Measurements from ENCODE around the gene XPO5.

Gene XPO5

GRCh38 chr6:43588194-43588593, 12.4 kb upstream of the XPO5 start:
- DNase-seq (ENCODE audit: low spot score) = no peak
- in situ Hi-C loops (cut with MboI; ENCODE audit: low sequenced_read_pairs, unreplicated experiment) = no loop called here
- no peak for TF ChIP-seq CTCF (IDR thresholded peaks at IDR 0.05; ENCODE audit: borderline replicate concordance, control extremely low read depth, extremely low read depth, insufficient read depth, missing control alignments)

DNA sequence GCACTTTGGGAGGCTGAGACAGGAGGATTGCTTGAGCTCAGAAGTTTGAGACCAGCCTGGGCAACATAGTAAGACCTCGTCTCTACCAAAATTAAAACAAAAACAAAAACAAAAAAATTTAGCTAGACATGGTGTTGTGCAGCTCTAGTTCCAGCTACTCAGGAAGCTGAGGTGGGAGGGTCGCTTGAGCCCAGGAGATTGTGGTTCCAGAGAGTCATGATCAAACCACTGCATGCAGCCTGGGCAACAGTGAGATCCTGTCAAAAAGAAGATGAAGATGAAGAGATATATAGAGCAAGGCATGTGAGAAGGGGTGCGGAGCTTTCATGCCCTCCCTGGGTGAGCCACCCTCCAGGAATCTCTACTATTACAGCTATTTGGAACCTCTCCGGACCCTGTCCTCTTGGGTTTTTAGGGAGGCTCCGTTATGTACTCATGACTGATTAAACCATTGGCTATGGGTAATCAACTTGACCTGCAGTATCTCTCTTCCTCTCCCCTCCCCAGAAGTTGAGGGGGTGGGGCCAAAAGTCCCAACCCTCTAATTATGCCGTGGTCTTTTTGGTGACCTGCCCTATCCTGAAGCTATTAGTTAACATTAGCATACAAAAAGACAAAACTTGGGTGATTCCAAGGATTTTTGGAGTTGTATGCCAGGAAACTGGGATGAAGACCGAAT, 9.2 kb upstream of the XPO5 start:
- no peak for TF ChIP-seq CTCF (IDR thresholded peaks at IDR 0.05; ENCODE audit: borderline replicate concordance, control extremely low read depth, extremely low read depth, insufficient read depth, missing control alignments)
- in situ Hi-C loops (cut with MboI; ENCODE audit: low sequenced_read_pairs, unreplicated experiment) = no loop called here
- no peak for DNase-seq (ENCODE audit: low spot score)

DNA sequence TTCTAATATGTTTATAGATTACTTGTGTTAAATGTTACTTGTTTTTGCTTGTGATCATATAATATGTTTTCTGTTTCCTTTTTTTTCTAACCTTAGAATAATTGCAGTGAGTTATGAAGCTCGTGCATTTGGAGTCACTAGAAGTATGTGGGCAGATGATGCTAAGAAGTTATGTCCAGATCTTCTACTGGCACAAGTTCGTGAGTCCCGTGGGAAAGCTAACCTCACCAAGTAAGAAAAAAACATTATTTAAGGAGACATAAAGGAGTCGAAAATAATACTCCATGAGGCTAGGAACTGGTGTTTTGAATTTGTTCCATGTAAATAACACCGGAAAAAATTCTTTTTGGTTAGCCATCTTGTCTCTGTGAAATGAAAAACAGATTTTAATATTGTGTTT, 7.1 kb upstream of the XPO5 start:
- TF ChIP-seq CTCF (IDR thresholded peaks at IDR 0.05; ENCODE audit: borderline replicate concordance, control extremely low read depth, extremely low read depth, insufficient read depth, missing control alignments) = no peak
- in situ Hi-C loops (cut with MboI; ENCODE audit: low sequenced_read_pairs, unreplicated experiment) = no loop called here
- DNase-seq (ENCODE audit: low spot score) = no peak

DNA sequence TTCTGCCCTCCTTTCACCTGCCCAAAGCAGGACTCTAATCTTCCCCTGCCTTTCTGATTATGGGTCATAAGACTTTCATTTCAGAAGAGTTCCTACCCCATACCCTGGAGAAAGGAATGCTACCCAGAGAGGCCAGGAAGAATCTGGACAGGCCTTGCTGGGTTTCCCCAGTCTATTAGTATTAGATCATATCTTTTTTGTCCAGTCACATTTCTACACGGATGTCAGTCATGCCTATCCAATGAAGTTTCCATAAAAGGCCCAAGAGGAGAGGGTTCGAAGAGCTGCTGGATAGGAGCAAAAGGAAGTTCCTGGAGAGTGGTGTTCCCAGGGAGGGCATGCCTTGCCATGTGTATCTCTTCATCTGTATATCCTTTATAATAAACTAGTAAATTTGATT, 3.3 kb upstream of the XPO5 start:
- no peak for TF ChIP-seq CTCF (IDR thresholded peaks at IDR 0.05; ENCODE audit: borderline replicate concordance, control extremely low read depth, extremely low read depth, insufficient read depth, missing control alignments)
- in situ Hi-C loops (cut with MboI; ENCODE audit: low sequenced_read_pairs, unreplicated experiment) = no loop called here
- DNase-seq (ENCODE audit: low spot score) = no peak

DNA sequence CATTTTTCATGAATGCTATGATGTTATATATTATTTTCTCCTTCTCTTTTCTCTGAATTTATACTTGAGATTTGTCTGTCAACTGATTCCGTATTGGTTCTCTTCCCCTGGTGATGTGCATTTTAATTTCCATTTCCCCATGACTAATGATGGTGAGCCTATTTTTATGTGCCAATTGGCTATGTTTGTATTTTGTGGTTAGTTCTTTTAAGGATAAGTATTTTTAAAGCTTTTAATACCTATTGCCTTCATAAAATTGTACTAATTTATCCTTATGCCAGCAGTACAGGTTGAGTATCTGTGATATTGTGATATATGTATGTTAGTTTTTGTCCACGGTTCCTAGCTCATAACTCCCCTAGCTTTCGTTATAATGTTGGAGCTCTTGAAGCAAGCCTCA, 2.9 kb upstream of the XPO5 start:
- DNase-seq (ENCODE audit: low spot score) = no peak
- in situ Hi-C loops (cut with MboI; ENCODE audit: low sequenced_read_pairs, unreplicated experiment) = no loop called here
- no peak for TF ChIP-seq CTCF (IDR thresholded peaks at IDR 0.05; ENCODE audit: borderline replicate concordance, control extremely low read depth, extremely low read depth, insufficient read depth, missing control alignments)

DNA sequence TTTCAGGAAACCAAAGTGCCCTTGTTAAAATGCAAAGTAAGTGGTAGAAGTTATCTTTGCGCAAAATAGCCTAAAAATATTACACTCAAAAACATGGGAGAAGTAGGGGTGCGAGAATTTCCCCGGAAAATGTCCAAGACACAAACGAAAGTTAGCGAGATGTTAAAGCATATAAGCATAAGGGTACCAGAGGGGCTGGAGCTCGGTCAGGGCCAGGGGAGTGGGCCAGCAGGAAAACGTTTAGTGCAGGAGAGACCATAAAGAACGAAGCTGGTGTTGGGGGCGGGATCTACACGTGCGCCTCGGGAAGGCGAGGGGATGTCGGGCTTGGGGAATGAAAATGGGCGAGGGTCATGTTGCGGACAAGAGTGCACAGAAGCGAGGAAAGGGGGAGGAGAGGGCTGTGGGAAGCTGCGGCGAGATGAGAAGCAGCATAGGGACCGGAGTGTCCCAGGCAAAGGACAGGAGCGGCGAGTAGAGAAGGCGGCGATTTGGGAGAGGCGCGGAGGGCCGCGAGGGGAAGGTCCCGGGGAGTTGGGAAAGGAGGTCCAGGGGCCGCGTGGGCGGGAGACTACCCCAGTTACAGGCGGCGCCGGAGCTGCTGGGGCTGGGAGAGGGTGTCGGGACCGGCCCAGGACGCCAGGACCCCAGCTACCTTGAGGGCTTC, 600 bp downstream of the XPO5 start:
- no peak for TF ChIP-seq CTCF (IDR thresholded peaks at IDR 0.05; ENCODE audit: borderline replicate concordance, control extremely low read depth, extremely low read depth, insufficient read depth, missing control alignments)
- no peak for DNase-seq (ENCODE audit: low spot score)
- in situ Hi-C loops (cut with MboI; ENCODE audit: low sequenced_read_pairs, unreplicated experiment) = no loop called here
